HG02798 (cell line): ENCODE results near the gene EIF2S2.

Experiments
- ATAC-seq: cut with Tn5 transposase; IDR thresholded peaks from one replicate; pipeline ENCODE4 v1.9.1; 2021; ENCODE audit warnings: mild to moderate bottlenecking; ENCODE audit not compliant: unreplicated experiment, poor library complexity

The EIF2S2 gene

DNA sequence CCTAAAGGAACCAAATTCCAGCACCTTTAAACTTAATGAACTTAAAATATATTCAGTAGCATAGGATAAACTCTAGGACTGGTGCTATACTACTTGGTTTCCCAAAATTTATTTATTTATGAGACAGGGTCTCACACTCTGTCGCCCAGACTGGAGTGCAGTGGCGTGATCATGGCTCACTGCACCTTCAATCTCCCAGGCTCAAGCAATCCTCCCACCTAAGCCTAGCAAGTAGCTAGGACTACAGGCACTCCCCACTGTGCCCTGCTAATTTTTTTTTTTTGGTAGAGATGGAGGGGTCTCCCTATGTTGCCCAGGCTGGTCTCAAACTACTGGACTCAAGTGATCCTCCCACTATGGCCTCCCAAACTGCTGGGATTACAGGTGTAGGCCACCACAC, 21.4 kb downstream of the EIF2S2 start:
- no peak for ATAC-seq

DNA sequence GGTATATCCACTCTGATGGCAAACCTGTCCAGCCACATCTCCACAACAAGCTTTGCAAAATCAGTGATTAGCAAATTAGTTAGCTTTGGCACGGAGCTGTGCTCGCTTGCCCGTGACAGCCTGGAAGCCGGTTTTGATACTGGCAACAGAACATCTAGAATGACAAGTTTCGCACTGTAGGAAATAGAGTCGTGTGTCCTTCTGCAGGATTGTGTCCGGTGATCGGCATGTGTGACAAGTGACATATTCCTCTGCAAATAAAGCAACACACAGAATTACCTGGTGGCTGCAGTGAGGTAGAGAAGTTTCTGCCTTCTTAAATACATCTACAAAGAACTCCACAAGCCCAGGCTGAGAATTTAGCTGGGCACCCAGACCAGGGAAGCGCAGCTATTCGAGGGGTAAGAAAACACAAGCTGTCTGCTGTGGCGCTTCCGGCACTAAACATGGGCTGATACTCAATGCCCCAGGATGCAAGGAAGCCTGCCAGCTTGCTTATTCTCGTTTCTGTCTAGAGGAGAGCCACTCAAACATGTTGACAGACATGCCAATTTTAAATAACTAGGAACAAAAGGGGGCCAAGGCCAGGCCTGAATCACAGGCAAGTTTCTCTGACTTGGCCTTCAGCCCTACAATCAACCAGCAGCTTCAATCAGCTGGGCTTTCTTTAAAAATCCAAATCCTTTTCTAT, 22.2 kb downstream of the EIF2S2 start:
- ATAC-seq, result no peak

DNA sequence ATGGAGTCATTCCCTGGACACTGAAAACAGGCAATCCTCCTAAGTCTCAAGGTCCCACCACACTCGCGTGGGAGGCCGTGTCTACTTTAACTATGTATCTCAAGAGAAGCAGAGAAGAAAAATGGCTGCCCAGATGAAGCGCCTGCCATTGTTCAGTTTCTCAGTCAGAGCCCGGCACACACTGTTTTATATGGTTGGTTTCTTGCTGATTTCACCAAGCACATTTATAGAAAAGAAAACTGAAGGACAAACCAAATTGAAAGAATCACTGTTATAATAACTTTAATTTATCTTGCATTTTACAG, 22.9 kb downstream of the EIF2S2 start:
- ATAC-seq, result no peak

DNA sequence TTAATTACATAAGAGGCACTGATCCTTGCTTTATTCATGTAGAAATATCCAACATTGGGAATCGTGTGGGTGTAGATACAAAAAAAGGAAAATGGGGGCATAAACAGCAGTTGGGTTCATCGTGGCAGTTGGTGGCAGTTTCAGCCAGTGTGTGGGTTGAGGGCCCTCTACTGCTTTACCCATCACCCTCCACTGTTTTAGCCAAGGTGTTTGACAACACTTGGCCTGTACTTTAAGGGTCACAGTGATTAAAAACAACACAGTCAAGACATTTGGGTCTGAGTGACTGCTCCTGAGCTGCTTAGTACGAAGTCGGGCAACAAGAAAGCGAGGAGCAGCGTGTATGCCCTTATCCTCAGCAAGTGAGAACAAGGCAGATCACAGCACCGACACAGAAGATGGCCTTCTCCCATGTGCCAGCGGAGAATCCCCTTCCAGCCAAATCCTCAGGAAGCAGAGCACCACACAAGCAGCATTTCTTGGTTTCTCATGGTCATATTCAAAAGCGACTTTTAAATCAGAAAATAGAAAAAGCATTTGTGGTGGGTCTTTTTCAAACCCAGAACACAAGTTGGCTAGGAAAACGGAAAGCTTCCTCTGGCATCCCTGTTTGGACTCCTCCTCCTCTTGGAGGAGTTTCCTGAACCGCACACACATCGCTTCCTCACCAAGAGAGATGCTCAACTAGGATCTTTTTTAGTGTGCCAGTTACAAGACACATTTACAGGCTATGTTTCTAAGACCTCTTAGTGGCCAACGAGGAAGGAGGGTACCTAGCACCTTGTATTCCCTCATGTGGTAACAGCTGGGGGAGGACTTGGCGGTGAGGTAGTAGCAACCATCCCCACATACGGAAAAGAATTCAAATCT, 23.5 kb downstream of the EIF2S2 start:
- no peak for ATAC-seq

DNA sequence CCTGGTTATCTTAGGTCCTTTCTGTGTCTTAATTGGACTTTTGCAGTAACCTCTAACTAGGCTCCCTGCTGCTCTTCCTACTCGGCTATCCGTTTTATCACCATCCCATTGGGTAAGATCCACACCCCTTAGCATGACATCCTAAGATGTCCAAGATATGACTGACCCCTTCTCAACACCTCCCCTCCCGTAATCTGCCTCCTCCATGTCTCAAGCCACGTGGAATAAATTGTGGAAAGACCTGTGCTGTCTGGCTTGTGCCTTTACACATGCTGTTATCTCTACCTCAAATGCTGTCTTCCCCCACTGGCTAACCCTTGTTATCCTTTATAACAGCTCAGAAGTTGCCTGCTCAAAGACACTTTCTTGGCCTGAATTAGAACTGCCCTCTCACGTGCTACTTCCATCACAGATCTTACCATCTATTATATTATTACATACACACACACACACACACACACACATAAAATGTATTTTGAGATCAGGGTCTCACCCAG, 26.5 kb downstream of the EIF2S2 start:
- ATAC-seq, result no peak

DNA sequence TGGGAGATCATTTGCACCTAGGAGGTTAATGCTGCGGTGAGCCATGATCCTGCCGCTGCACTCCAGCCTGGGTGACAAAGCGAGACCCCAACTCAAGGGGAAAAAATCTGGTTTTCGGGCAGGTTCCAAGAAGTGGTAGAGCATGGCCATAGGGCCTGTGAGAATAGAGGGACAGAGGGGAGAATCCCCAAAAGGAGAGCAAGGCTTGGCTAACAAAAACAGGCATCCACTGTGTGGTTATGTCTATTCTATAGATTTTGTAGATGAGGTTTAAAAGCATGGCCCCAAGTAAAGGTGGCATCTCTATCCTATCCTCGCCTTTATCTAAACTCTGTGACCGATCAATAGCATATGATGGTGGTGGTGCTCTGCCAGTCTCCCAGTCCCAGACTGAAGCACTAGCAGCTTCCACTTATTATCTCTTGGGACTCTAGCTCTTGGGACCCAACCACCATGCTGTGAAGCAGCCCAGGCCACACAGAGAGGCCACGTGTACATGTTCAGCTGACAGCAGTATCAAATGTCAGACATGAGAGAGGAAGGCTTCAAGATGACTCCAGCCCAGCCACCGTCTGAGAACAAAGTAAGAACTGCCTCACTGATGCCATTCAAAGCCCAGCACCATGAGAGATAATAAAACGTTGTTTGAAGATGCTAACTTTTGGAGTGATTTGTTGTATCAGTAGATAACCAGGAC, 27.7 kb downstream of the EIF2S2 start:
- no peak for ATAC-seq

DNA sequence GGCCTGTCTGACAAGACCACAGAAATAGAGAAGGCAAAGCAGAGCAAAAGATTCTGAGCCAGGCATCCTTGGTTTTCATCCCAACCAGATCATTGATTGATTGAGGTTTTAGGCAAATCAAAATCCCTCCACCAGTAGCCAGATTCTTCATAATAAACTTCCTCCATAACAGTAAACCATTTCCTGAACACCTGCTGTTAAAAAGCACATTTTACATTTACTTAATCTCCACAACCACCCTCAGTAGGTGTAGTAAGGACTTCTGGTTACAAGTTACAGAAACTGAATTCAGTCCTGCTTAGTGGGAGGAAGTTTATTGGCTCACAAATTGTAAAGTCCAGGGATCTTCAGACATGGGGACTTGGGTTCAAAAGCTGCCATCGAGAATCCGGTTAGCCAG, 28.3 kb downstream of the EIF2S2 start:
- no peak for ATAC-seq

DNA sequence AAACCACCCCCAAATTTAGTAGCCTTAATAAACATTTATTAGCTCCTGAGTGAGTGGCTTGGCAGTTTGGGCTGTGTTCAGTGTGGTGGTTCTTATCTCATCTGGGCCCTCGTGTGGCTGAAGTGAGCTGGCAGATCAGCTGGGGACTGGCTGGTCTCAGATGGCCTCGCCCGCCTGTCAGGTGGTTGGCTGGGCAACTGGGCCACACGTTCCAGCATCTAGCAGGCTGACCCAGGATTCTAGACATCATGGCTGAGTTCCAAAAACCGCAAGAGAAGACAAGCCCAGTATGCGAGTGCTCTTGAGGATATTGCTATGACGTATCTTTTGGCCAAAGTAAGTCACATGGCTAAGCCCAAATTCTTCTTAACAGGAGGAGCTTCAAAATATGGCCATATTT, 28.9 kb downstream of the EIF2S2 start:
- ATAC-seq, result no peak

DNA sequence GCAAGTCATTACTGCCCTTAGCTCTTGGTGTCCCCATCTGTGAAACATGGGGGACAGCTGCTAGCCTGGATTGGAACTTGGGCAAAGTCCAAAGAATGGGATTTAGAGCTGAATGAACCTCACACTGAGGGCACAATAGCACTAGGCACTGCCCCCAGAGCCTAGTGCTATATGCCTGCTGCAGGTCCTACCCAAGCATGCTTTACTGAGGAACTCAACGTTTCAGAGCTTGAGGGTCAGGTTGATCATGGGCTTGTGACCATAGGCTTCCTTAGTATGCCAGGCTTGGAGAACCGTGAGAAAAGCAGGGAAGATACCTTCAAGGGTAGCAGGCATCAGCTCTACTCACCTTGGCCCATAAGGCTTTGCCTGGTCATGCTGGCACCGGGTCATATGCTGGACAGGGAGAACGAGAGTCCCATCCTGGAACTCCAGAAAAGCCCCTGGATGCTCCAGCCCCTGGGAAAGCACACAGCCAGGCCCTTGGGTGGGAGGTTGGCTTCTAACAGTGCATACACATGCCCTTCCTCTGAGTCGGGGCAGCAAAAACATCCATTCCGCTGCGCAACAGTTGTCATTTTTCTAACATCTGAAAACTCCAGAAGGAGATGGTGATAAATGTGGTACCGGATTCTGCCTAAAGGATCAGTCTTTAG, 29.7 kb downstream of the EIF2S2 start:
- no peak for ATAC-seq

DNA sequence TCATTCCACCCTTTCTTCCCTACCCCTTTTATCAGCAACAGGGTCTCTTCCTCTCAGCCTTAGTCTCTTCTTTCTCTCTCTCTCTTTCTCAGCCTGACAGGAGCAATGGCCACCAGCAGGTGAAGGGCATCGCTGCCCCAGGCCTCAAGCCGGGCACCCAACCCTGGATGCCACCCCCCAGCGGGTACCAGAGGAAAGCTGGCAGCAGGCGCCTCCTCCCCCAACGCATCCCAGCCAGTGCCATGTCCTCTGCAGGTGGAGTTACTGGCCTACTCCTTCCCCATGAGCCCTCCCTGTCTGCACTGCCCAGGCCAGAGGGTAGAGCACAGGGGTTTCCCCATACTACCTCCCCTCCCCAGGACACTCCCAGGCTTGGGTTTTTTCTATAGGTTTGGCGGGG, 32.2 kb downstream of the EIF2S2 start:
- ATAC-seq, result no peak

DNA sequence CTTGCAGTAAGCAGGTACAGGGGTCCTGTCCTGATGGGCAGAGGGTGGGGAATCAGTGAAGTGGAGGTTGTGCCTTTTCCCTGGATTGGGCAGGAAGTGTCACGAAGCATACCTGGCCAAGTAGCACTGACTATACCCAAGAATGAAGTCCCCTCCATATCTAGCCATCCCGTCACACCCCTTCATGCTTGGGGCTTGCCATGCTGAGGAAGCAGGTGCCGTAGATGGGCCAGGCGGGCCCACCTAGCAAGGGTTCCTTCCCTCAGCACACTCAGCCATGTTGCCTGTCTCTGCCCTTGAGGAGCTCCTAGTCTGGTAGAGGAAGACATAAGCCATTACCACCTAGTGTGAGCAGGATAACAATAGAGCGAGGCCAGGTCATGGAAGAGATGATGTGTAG, 33.5 kb downstream of the EIF2S2 start:
- no peak for ATAC-seq

DNA sequence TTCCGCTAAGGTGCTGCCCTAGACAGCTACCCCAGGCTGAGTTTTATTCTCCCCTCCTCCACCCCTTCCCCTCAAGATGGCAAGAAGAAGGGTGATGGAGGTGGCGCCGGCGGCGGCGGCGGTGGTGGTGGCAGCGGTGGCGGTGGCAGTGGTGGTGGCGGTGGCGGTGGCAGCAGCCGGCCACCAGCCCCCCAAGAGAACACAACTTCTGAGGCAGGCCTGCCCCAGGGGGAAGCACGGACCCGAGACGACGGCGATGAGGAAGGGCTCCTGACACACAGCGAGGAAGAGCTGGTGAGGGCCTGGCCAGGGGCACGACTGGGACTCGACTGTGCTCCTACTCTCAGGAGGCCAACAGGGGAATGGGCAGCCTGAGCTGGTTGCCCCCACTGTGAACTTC, 35.1 kb downstream of the EIF2S2 start:
- ATAC-seq, result no peak

DNA sequence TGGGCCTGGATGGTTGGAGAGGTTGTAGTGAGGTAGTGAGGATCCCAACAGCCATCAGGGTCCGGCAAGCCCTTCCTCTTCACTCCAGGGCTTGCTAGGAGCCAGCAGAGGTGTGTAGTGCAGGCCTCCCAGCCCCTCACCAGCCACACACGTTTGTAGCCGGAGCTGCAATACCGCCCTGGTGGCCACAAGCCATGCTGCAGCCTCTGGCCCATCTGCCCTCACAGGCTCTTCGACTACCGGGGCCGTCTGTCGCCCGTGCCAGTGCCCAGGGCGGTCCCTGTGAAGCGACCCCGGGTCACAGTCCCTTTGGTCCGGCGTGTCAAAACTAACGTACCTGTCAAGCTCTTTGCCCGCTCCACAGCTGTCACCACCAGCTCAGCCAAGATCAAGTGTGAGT, 36.4 kb downstream of the EIF2S2 start:
- ATAC-seq, result no peak

DNA sequence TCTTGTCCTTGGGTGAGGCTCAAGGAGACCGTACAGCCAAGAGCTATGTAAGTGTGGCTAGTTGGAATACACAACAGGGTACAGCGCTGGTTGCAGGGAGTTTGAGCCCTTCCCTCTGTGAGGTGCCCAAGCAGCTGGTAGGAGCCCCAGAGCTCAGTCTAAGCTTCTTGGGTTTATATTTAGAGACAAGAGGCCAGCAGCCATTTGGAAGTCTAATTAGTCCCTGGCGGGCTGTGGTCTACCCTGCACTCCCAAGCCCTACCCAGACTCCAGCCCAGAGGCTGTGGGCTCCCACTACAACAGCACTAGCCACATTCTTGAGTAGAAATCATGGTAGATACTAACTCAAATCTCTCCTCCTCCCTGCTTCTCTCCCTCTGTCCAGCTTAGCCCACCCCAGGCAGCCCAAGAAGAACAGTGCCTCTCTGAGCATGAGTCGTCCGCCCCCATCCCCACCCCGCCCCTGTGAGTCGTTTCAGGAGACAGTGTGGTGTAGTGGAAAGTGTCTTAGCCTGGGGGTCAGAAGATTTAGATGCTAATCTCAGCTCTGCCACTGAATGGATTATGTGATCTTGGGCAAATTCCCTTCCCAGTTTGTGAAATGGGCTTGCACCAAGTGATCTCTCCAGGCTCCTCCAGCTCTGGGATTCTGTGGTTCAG, 37.8 kb downstream of the EIF2S2 start:
- no peak for ATAC-seq

DNA sequence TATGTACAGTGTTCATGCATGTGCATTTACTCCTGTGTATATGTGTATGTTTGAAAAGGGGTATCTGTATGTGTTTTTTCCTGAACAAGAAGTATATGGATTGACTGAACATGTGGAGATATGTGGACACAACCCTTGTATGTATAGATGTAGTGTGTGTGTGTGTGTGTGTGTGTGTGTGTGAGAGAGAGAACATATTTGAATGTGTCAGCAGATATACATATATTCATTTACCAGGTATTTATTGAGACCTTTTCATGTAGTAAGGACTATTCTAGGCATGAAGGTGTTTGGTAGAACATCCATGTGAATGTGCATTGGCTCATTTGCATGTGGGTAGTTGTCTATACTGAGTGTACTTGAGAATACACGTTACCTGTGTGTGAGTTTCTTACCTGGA, 39.3 kb downstream of the EIF2S2 start:
- ATAC-seq, result no peak

DNA sequence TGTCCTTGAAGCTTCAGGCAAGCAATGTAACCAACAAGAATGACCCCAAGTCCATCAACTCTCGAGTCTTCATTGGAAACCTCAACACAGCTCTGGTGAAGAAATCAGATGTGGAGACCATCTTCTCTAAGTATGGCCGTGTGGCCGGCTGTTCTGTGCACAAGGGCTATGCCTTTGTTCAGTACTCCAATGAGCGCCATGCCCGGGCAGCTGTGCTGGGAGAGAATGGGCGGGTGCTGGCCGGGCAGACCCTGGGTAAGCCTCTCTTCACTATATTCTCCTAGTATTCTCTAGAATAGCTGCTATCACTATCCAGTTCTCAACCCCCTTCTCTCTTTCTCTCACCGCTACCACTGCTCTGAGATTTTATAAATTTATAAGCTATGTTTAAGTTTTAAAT, 40.0 kb downstream of the EIF2S2 start:
- ATAC-seq, result no peak

DNA sequence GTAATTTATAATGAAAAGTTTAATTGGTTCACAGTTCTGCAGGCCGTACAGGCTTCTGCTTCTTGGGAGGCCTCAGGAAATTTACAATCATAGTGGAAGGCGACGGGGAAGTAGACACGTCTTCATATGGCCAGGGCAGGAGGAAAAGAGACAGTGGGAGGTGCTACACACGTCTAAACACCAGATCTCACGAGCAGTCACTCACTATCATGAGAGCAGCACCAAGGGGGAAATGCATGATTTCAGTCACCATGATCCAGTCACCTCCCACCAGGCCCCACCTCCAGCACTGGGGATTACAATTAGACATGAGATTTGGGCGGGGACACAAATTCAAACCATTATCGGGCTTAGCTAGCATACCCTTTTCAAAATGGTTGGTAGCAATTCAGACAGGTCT, 41.2 kb downstream of the EIF2S2 start:
- no peak for ATAC-seq

DNA sequence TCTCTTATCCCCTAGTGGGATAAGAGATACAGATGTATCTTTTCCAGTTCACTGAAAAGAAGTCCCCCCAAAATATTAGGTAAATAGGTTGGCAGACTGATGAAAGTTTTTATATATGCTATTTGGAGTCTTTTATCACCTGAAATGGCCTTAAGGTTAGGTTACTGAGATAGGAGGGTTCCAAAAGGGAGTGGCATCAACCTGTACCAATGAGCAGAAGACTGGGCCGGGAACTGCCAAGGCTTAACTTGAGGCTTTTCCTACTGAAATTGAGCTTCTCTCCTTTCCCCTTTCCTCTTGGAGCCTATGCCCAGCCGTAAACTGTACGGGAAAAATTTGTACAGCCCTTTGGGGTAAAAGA, 42.0 kb downstream of the EIF2S2 start:
- no peak for ATAC-seq

DNA sequence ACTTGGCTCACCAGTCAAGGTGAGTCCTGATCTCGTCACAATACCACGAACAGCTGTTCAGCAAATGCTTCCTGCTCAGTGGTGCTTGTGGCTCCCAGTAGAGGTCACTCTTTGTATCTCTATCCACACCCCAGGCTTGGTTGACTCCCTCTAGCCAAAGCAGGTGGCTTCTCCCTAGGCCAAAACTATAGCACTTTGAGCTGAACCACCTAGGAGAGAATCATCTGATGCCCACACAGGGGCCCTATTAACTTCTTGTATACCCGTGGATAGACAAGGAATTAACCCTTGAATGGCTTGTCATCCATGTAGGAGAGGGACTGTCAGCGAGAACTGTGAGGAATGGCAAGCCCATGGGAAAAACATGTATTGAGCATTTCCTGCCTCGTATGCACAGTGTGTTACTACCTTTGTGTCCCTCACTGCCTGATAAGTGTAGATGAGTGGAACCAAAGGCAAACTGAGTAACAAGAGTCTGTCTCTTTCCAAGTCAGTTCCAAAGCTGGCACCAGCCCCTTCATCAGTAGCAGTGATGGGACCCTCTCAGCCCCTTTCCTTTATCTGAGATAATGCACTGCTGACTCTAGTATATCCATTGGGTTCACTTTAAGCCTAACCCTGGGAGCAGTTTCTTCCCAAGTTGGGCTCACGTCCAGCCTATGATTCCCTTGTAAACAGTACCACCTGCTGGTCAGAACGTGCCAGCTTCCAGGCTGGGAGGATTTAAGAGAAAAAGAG, 42.5 kb downstream of the EIF2S2 start:
- ATAC-seq, result peak; percentile 85

DNA sequence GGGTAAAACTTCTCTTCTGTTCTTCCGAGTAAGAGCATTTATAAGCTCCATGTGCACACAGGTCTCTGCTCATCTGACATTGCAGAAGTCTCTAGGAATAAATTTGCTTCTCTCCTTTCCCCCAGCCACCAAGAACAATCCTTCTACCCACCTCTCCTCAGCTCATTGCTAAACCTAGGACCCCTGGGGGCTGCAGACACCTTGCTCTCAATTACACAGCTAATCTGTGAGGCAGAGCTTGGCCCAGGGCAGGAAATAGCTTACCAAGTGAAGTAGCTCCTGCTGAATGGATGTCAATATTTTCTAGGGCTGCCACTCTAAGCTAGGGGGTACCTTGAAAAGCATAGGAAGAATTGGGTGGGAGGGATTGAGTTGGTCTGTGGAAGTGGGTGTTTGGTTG, 44.0 kb downstream of the EIF2S2 start:
- ATAC-seq, result no peak
